ENCODE measurements around the gene HEMK1. TPM values are rescaled to one million over a fixed set of nuclear protein-coding genes. Genes with fewer than 3 reads are reported as not detected.

Gene HEMK1
- total RNA-seq: 8.1 and 13.3 TPM in 2 replicates

GRCh38 chr3:50568947-50569749 lies at the start of gene HEMK1:
Gene HEMK1, plus strand, starts transcription at chr3:50569522. Its CDS starts 1,583 bp downstream, at chr3:50571105.
- peak; percentile 92 for DNase-seq

DNA sequence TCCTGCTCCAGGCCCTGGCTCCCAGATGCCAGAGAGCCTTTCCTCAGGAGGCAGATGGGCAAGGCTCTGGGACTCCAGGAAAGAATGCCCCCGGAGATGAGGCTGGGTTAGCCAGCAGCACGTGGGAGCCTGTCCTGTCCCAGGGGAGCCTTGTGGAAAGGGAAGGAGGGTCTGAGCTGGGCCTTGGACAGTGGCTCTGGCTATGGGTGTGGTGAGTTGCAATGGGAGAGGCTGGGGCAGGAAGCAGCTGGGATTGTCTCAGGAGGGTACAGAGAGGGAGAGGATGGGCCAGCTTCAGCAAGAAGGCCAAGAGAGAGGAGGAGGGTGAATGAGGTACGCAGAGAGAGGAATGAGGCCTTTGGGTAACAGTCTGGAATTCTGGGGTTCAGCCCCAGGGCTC lies 48.5 kb upstream of the HEMK1 start:
- no peak for DNase-seq

GRCh38 chr3:50521572-50521971 lies 47.8 kb upstream of the HEMK1 start:
- DNase-seq: no peak

DNA sequence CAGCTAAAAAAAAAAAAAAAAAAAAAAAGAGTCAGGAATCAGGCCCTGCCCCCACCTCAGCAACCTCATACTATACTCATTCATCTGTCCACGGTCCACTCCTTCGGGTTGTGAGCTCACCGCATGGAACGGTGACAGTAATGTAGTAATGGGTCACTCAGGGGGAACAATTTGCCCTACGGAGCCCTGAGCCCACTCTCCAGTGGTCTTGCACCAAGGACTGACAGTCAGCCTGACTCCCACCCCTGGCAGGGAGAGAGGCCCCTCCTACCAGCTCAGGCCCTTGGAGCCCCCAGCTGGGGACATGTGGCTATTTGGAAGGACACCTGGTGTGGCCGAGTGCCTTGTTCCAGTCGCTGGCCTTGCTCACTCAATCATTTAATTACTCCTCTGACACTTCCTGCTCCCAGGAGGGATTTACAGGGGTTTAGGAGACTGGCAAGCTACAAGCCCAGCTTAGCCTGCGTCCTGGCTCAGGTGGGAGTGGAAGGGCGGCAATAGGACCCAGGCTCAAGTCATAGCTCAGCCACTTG lies 46.0 kb upstream of the HEMK1 start:
- no peak for DNase-seq

DNA sequence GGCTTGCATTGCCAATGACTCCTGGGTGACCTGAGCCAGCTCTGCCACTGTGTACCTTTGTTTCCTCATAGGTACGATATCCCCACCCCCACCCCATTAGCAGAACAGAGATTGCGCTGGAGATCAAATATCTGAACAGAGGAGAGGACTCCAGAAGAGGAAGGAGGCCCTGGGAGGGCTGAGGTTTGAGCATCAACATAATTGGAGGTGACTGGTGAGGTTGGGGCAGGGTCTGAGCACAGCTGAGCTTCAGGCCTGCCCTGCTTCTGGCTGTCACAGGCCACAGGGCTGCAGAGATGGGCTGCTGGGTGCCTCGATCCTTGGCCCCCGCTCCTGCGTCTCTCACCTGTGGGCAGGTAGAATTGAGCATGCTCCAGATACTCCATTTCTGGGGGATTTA lies 44.6 kb upstream of the HEMK1 start:
- DNase-seq: no peak

- DNase-seq: no peak
Measured at GRCh38 chr3:50525191-50525910, 44.0 kb upstream of the HEMK1 start.

DNA sequence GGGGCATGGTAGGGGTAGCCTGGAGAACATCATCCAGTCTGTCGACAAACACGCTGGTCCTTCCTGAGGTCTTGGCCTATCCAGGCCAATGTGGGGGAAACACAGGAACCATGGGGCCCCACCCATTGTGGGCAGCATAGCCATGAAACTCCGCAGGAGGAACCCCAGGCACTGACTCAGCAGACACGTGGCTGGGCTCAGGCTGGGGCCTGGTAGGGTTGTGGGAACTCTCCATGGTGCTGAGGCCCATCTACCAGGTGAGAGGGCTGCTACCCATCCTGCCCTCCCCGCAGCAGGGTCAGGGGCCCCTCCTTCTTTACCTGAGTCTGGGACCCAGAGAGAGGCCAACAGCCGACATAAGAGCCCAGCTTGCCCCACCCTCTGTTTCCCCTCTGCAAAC lies 43.3 kb upstream of the HEMK1 start:
- DNase-seq: peak; percentile 45

GRCh38 chr3:50530001-50530970 lies 39.0 kb upstream of the HEMK1 start:
- no peak for DNase-seq

GRCh38 chr3:50531201-50531600 lies 38.1 kb upstream of the HEMK1 start:
- DNase-seq: no peak

GRCh38 chr3:50532062-50532705 lies 37.1 kb upstream of the HEMK1 start:
- DNase-seq: no peak

DNA sequence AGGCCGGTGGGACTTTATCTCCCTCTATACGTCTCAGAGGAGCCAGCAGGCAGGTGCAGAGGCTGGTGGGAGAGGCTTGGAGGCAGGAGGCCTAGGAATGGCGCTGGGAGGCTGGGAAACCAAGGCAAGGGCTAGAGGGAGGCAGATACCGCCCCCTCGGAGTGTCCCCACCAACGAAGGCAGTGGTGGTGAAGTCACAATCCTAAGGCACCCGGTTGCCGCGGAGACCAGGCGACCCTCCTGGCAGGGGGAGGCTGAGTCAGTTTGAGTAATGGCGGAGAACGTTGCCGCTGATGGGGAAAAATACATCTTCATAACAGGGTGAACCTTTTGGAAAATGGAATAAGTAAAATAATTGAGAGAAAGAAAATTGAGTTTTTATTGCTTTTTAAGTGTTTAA lies 36.0 kb upstream of the HEMK1 start:
- no peak for DNase-seq

GRCh38 chr3:50533807-50534461 lies 35.4 kb upstream of the HEMK1 start:
- DNase-seq: no peak

GRCh38 chr3:50534681-50535330 lies 34.5 kb upstream of the HEMK1 start:
- no peak for DNase-seq

DNA sequence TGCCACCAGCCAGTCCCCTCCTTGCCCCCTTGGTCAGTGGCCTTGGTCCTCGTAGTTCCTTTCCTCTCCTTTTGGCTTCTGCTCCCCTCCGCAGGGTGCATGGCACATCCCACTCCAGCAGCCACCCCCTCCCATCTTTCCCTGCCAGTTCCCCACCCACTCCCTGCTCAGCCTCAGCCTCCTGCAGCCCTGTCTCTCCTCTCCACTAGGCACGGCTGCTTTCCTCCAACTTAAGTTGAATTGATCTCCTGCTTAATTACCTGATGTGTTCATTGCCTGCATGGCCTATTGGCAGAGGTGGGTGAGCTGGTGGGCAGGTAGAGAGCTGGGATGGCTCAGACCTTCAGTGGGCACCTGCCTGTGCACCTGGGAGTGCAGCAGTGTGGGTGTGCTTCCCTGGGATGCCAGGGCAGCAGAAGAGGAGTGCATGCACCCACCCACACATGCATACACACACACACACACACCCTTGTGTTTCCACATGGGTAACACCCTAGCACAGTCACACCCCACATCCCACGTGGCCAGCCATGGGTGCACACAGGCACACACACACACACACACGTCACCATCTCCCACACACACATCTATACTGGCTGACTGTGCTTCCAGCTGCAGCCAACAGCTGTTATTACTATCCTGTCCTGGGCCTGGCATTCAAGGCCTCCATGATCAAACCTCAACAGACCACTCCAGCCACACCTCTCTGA lies 32.7 kb upstream of the HEMK1 start:
- no peak for DNase-seq

DNA sequence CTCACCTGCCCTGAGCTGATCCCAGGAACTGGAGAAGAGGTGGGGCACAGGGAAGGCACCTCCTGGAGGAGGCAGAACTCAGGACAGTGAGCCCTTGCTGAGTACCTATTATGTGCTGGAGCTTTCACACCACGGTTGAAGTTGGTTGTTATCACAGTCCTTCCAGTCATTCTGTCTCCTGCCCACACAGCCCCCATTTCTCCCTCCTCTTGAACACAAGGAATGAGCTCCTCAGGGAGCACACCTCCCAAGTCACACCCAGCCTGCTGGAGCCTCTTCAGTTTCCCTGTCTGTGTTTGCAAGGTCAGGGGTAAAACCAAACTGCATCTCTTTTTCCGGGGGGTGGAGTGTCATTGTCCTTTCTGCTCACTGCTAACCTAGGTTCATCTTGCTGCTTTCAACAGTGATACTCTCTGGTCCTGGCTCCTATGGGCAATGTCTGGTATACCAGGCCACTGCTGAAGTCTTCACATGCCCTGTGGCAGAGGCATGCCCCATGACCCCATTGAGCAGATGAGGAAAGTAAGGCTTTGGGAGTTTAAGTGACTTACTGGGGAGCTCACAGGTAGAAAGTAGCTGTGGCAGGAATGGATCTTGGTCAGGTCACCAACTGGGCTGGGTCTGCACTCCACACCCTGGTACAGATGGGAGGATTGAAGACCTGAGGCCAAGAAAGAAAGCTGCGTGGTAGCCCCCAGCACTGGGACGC lies 31.7 kb upstream of the HEMK1 start:
- DNase-seq: no peak

DNA sequence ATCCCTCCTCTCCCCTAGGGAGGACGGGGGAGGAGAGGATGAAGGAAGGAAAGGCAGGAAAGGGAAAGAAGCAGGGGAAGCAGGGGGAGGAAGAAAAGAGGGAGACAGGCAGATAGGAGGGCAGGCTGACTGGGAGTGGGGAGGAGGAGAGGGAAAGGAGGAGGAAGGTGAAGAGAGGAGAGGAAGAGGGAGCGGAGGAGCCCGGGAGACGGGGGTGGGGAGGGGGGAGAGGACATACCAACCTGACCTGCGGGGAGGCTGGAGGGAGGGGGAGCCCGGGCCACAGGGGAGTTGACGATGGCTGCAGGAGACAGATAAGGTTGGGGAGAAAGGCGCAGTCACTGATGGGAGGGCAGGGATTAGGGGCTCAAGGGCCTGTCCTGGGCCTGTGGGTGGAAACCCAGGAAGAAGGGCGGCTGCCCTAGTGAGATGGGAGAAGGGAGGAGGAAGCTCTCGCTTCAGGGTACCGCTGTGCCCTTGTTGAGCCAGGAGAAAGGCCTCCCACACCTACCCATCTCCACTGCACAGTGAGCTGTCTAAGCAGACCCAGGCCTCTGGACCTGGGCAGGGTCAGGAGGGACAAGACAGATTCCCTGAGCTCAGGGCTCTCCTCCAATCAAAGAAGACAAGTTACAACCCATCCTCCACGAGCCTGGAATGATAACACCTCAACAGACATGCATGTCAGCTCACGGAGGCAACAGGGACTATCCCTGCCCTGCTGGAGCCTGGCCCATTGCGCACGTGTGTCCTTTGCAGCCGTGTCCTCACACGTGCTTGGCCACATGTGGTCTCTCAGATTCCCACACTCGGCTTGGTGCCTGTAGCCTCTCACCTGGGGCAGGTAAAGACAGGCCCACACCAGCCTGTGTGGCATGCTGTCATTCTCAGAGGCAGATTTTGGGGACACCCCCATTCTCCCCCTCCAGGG lies 29.7 kb upstream of the HEMK1 start:
- no peak for DNase-seq

- DNase-seq: peak; percentile 81
Measured at GRCh38 chr3:50542177-50543034, 26.9 kb upstream of the HEMK1 start.

- no peak for DNase-seq
Measured at GRCh38 chr3:50545781-50546180, 23.5 kb upstream of the HEMK1 start.

Measured in dermis blood vessel endothelial cell (primary cell).